ENCODE results near the gene RNF183.

DNA sequence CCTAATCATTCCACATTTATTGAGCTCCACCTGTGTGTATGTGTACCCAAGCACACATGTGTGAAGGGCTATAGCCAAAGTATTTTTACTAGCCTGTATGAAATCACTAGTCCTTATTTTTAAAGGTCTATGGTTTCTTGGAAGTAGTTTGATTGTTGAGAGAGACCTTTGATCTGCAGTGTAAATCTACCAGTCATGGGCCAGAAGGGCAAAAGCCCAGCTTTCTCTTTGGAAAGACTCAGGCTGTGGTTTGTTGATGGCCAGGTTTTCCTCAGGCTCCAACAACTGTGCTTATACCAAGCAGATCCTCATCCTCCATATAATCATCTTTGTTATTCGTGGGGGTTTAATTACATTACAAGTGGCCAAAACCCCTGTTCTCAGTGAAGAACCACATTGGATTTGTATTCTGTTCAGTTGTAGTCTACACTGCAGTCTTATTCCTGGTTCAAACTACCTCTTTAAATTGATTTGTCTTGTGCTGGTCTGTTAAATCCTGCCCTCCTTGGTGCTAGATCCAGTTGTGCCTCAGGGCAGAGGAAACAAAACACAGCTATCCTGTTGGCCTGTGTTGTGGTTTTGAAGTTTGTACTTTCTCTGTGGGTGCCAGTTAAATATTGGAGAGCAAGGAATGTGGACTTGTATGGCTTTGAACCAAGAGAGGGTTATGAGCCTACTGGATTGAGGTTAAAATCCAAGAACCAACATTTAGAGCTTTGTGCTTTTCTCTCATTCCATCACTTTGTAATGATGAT, 41.1 kb downstream of the RNF183 start:
- TF ChIP-seq, protein P1, sequence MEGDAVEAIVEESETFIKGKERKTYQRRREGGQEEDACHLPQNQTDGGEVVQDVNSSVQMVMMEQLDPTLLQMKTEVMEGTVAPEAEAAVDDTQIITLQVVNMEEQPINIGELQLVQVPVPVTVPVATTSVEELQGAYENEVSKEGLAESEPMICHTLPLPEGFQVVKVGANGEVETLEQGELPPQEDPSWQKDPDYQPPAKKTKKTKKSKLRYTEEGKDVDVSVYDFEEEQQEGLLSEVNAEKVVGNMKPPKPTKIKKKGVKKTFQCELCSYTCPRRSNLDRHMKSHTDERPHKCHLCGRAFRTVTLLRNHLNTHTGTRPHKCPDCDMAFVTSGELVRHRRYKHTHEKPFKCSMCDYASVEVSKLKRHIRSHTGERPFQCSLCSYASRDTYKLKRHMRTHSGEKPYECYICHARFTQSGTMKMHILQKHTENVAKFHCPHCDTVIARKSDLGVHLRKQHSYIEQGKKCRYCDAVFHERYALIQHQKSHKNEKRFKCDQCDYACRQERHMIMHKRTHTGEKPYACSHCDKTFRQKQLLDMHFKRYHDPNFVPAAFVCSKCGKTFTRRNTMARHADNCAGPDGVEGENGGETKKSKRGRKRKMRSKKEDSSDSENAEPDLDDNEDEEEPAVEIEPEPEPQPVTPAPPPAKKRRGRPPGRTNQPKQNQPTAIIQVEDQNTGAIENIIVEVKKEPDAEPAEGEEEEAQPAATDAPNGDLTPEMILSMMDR (IDR thresholded peaks at IDR 0.05) = no peak
- TF ChIP-seq POLR2A (IDR thresholded peaks at IDR 0.05) = no peak
